B cell (primary cell): ENCODE measurements around the gene KCNJ12. TPM values are rescaled to one million over a fixed set of nuclear protein-coding genes. Genes with fewer than 3 reads are reported as not detected.

ENCODE experiments used
- ATAC-seq: fragments of 200-7000 bp; cut with Tn5 transposase; one replicate; pipeline ENCODE4 v1.10.0; 2021; ENCODE audit warnings: low read depth, mild to moderate bottlenecking, moderate number of reproducible peaks, moderate library complexity
- CTCF ChIA-PET: fragments of 350-600 bp; sonication (Branson Sonifier 250); formaldehyde crosslinking; loops from one replicate; lab custom pipeline; 2021; ENCODE audit warnings: antibody characterized with exemption, inconsistent platforms; lab: Charles Lee
- POLR2A ChIA-PET: fragments of 350-600 bp; sonication (Branson Sonifier 250); formaldehyde crosslinking; loops from one replicate; lab custom pipeline; 2021; ENCODE audit warnings: antibody characterized with exemption; lab: Charles Lee
- DNase-seq: peaks from one replicate; pipeline ENCODE4 v3.0.0; 2013
- H2AFZ ChIP-seq: 2 replicates; pipeline ENCODE4 v1.6.1; 2012; ENCODE audit warnings: mild to moderate bottlenecking, low read depth, low read length; ENCODE audit not compliant: insufficient read depth, poor library complexity, severe bottlenecking
- H3K27ac ChIP-seq, 2 donors: 1 replicate in 1 of 2; 2 replicates in 1 of 2; pipeline ENCODE4 v1.5.1; 2012 to 2013; ENCODE audit warnings: low read length in 2 of 2, mild to moderate bottlenecking in 2 of 2, moderate library complexity in 1 of 2
- H3K27me3 ChIP-seq, 4 experiments: fragments of 200-600 bp in 1 of 4; sonication (generic) in 1 of 4; replicated peaks in 1 of 4; 1 replicate in 2 of 4; 2 replicates in 2 of 4; pipeline versions ENCODE4 v1.6.1 to v1.7.0; 2013 to 2016; ENCODE audit warnings: low read length in 3 of 4, mild to moderate bottlenecking in 2 of 4, mixed read lengths in 1 of 4, moderate library complexity in 1 of 4; ENCODE audit not compliant: insufficient read depth in 4 of 4, control insufficient read depth in 3 of 4; ENCODE audit errors: control extremely low read depth in 1 of 4
- H3K36me3 ChIP-seq, 2 experiments: replicated peaks in 1 of 2; 1 replicate in 1 of 2; 2 replicates in 1 of 2; pipeline versions ENCODE4 v1.6.1 to v1.7.1; 2013; ENCODE audit warnings: low read length in 1 of 2; ENCODE audit not compliant: insufficient read depth in 2 of 2, control insufficient read depth in 1 of 2; ENCODE audit errors: control extremely low read depth in 1 of 2, extremely low read depth in 1 of 2
- H3K4me1 ChIP-seq, 2 donors: fragments of 200-600 bp in 1 of 2; sonication (generic) in 1 of 2; 1 replicate in 1 of 2; 2 replicates in 1 of 2; pipeline versions ENCODE4 v1.5.1 to v1.6.1; 2013 to 2017; ENCODE audit warnings: low read length in 2 of 2; ENCODE audit not compliant: control insufficient read depth in 2 of 2, insufficient read depth in 2 of 2
- H3K4me2 ChIP-seq: replicated peaks from 2 replicates; pipeline ENCODE3; 2012; ENCODE audit warnings: mild to moderate bottlenecking, low read depth, low read length; ENCODE audit not compliant: poor library complexity, severe bottlenecking
- H3K4me3 ChIP-seq, 5 experiments: fragments of 200-600 bp in 1 of 5; sonication (generic) in 1 of 5; 1 replicate in 3 of 5; 2 replicates in 2 of 5; pipeline versions ENCODE4 v1.5.1 to v1.7.0; 2011 to 2016; ENCODE audit warnings: low read length in 4 of 5, mild to moderate bottlenecking in 4 of 5, low read depth in 2 of 5, control low read depth in 1 of 5, moderate library complexity in 1 of 5; ENCODE audit not compliant: insufficient read depth in 1 of 5; ENCODE audit errors: control extremely low read depth in 1 of 5, extremely low read depth in 1 of 5
- H3K79me2 ChIP-seq: fragments of 200-600 bp; sonication (generic); one replicate; pipeline ENCODE4 v1.6.0; 2016; ENCODE audit warnings: low read length; ENCODE audit not compliant: control insufficient read depth, insufficient read depth
- H3K9ac ChIP-seq: fragments of 200-600 bp; sonication (generic); 2 replicates; pipeline ENCODE4 v1.6.1; 2017; ENCODE audit warnings: mild to moderate bottlenecking, low read length, moderate library complexity
- H3K9me3 ChIP-seq, 3 donors: one replicate each; pipeline versions ENCODE4 v1.6.1 to v1.7.1; 2013; ENCODE audit warnings: low read length in 2 of 3; ENCODE audit not compliant: control insufficient read depth in 2 of 3, insufficient read depth in 1 of 3; ENCODE audit errors: control extremely low read depth in 1 of 3
- H4K20me1 ChIP-seq: 2 replicates; pipeline ENCODE4 v1.6.0; 2012; ENCODE audit warnings: mild to moderate bottlenecking, low read length; ENCODE audit not compliant: insufficient read depth, control insufficient read depth, poor library complexity, severe bottlenecking
- H3K27ac Mint-ChIP-seq: one replicate; pipeline ENCODE4 v1.8.0; 2021; ENCODE audit warnings: mixed read lengths
- H3K27me3 Mint-ChIP-seq: one replicate; pipeline ENCODE4 v1.8.0; 2021; ENCODE audit warnings: mixed read lengths
- H3K4me1 Mint-ChIP-seq: one replicate; pipeline ENCODE4 v1.8.0; 2021; ENCODE audit warnings: mixed read lengths
- H3K4me3 Mint-ChIP-seq: one replicate; pipeline ENCODE4 v1.8.0; 2021; ENCODE audit warnings: mixed read lengths
- H3K9me3 Mint-ChIP-seq: one replicate; pipeline ENCODE4 v1.8.0; 2022; ENCODE audit warnings: mixed read lengths; ENCODE audit not compliant: insufficient read depth
- CTCF ChIP-seq: fragments of 200-600 bp; IDR thresholded peaks from one replicate; pipeline ENCODE4 v1.8.0; 2022; ENCODE audit warnings: antibody characterized with exemption, mild to moderate bottlenecking
- EZH2 ChIP-seq: IDR thresholded peaks from 2 replicates; pipeline ENCODE4 v1.6.1; 2012; ENCODE audit warnings: borderline replicate concordance, low read depth, mild to moderate bottlenecking, moderate library complexity, low read length; ENCODE audit not compliant: insufficient read depth, poor library complexity, severe bottlenecking
- WGBS: methylation state at CpG from one replicate; pipeline ENCODE4 v1.1.5; 2013; ENCODE audit warnings: missing lambda C conversion rate; ENCODE audit not compliant: insufficient coverage; 5-methylcytosine and 5-hydroxymethylcytosine counted together
- intact Hi-C: fragments of 100-400 bp; cut with micrococcal nuclease; formaldehyde crosslinking; loops from one replicate; pipeline ENCODE4 v1.10.0; 2022
- polyA plus RNA-seq: library from polyadenylated mRNA; depleted of rRNA; stranded (reverse); fragments of >200 nt; gene quantifications from 2 replicates; pipeline ENCODE4 v1.2.3, GENCODE V29; 2012
- total RNA-seq, 2 donors: library from RNA; stranded (reverse); fragments of 120-200 nt in 1 of 2; gene quantifications; 1 replicate in 1 of 2; 2 replicates in 1 of 2; pipeline versions ENCODE4 v1.2.3 to v1.2.4, GENCODE V29; 2013 to 2022

KCNJ12 gene
- total and polyA plus RNA-seq, 2 donors (not counting 1 experiment from before 2014, with no cell fraction given), result not detected

- Histone ChIP-seq H3K4me3 (no peak overlapping the region), H3K9ac (no peak overlapping the region), H3K27me3 (peaks cover 0 to 31% (median 9%) of the 10 kb centered on the region in 4 experiments), H3K9me3 (peaks cover 0 to 10% (median 0%) of the 10 kb centered on the region in 3 donors), H4K20me1 (no peaks in the 10 kb centered on the region), H3K27ac (no peak overlapping the region), H3K4me2 (no peak overlapping the region), H3K4me1 (peaks cover 17 to 20% of the 10 kb centered on the region in 2 donors), H3K36me3 (no peaks in the 10 kb centered on the region), H3K79me2 (no peaks in the 10 kb centered on the region), H2AFZ (no peak overlapping the region)
- Mint-ChIP-seq H3K4me1 (peaks cover 10% of the 10 kb centered on the region), H3K4me3 (no peak overlapping the region), H3K27me3 (peaks cover 6% of the 10 kb centered on the region), H3K9me3 (no peaks in the 10 kb centered on the region), H3K27ac (no peak overlapping the region)
- intact Hi-C loops, result no loop called here
- TF ChIP-seq CTCF, result no peak
- TF ChIP-seq EZH2, result no peak
- CTCF ChIA-PET, result no interaction called here
- WGBS, result 84% methylated on average over 6 of the region's 6 CpGs
- no peak for ATAC-seq
- no peak for DNase-seq
- POLR2A ChIA-PET, result no interaction called here
These were observed 5.0 kb downstream of the KCNJ12 start for GRCh38 chr17:21381076-21381706.

GRCh38 chr17:21382560-21383495 lies 6.7 kb downstream of the KCNJ12 start:
- H3K4me2 ChIP-seq, result no peak overlapping the region
- Mint-ChIP-seq H3K4me3 (no peak overlapping the region), H3K9me3 (no peaks in the 10 kb centered on the region), H3K27me3 (peaks cover 6% of the 10 kb centered on the region), H3K4me1 (peaks cover under 1% of the 10 kb centered on the region), H3K27ac (no peak overlapping the region)
- no peaks in the 10 kb centered on the region for H3K36me3 ChIP-seq
- ChIA-PET CTCF (no interaction called here), POLR2A (no interaction called here)
- H3K9ac ChIP-seq, result no peak overlapping the region
- no peaks in the 10 kb centered on the region for H4K20me1 ChIP-seq
- H3K27me3 ChIP-seq, result peaks cover 0 to 20% (median 5%) of the 10 kb centered on the region in 4 experiments
- peaks cover 6 to 9% of the 10 kb centered on the region in 2 donors for H3K4me1 ChIP-seq
- TF ChIP-seq EZH2, result no peak
- no peak for TF ChIP-seq CTCF
- H3K4me3 ChIP-seq, result no peak overlapping the region
- DNase-seq (no peak), ATAC-seq (no peak)
- peaks cover 0 to 10% (median 0%) of the 10 kb centered on the region in 3 donors for H3K9me3 ChIP-seq
- no peaks in the 10 kb centered on the region for H3K79me2 ChIP-seq
- 84% methylated on average over 29 of the region's 29 CpGs for WGBS
- no peak overlapping the region for H2AFZ ChIP-seq
- H3K27ac ChIP-seq, result no peak overlapping the region
- intact Hi-C loops, result no loop called here
